GM12864 (cell line): ENCODE results near the gene KIAA1755.

Experiments
- DNase-seq: peaks from one replicate; pipeline ENCODE4 v3.0.0-alpha.2; 2011; ENCODE audit warnings: low read depth
- H3K4me3 ChIP-seq: 2 replicates; pipeline ENCODE4 v1.5.1; 2011; ENCODE audit warnings: mild to moderate bottlenecking, low read depth, low read length, control low read depth
- CTCF ChIP-seq: IDR thresholded peaks from 2 replicates; pipeline ENCODE4 v1.5.1; 2011; ENCODE audit warnings: low read depth, mild to moderate bottlenecking, moderate library complexity, low read length, control low read depth, inconsistent platforms; ENCODE audit errors: missing control alignments

Gene KIAA1755

GRCh38 chr20:38202153-38202981, 58.2 kb downstream of the KIAA1755 start:
- TF ChIP-seq CTCF = no peak
- H3K4me3 ChIP-seq = no peak overlapping the region
- no peak for DNase-seq

DNA sequence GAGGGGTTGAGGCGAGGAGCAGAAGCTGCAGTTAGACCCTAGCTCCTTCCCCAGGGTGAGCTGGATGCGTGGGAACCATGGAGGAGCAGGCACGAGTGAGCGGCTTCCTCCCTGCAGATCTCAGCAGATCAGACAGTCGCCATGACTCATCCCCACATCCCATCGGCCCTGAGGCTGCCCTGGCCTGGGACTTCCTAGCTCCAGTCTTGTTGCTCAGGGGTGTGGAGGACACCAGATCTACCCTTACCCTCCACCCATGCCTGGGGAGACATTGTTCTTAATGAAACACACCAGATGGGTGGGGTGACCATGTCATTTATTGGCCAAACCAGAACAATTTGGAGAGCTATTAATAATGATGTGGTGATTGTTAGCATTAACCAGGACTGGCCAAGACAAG, 59.2 kb downstream of the KIAA1755 start:
- DNase-seq = no peak
- H3K4me3 ChIP-seq = no peak overlapping the region
- no peak for TF ChIP-seq CTCF

DNA sequence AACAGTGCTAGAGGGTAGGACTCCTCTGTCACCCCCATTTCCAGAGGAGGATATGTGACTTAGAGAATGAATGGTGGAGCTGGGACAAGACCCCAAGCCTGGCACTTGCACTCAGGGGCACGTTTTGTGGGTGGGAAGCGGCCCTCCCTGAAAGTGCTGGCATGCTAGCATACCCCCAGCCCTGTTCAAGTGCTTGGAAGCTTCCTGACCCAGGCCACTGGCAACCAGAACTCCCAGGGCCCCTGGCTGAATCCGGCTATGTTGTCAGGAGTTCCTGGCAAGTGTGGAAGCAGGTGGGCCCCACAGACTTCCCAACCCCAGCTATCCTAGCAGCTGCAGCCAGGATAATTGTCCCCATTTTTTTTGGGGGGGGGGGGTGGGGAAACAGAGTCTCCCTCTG, 59.9 kb downstream of the KIAA1755 start:
- DNase-seq = no peak
- TF ChIP-seq CTCF = no peak
- H3K4me3 ChIP-seq = no peak overlapping the region

GRCh38 chr20:38199501-38200390, 60.8 kb downstream of the KIAA1755 start:
- DNase-seq = no peak
- H3K4me3 ChIP-seq = no peak overlapping the region
- TF ChIP-seq CTCF = no peak

- TF ChIP-seq CTCF = no peak
- no peak overlapping the region for H3K4me3 ChIP-seq
- no peak for DNase-seq
Measured at GRCh38 chr20:38198238-38198861, 62.2 kb downstream of the KIAA1755 start.

DNA sequence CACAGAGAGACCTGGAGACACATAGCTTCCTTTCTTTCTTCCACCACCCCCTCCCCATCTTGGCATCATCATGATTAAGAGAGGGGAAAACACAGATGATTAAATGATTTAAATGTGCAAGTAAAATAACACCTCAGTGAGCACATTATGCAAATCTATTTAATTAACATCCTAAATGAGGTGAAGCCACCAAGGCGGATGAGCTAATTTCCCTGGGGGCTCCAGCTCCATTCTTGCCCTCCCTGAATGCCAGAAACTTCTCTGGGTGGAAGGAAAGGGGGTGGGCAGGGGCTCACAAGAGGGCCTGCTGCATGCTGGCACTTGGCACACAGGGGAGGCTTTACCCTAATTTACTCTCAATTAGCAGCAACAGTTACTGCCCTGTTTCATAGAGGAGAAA, 62.9 kb downstream of the KIAA1755 start:
- H3K4me3 ChIP-seq = no peak overlapping the region
- TF ChIP-seq CTCF = no peak
- DNase-seq = no peak
